ENCODE data around the gene TRIM16. TPM values are rescaled to one million over a fixed set of nuclear protein-coding genes. Genes with fewer than 3 reads are reported as not detected.
"Not testable (repeated sequence)": the region's sequence is repeated elsewhere in the genome, so short reads cannot be mapped to it uniquely, and the experiment has no call there.

Gene TRIM16
- total and polyA plus RNA-seq, 2 experiments from 2014 or later: 21.3 to 32.1 TPM

- H3K27ac ChIP-seq: peak overlapping the region; percentile 48
- 0 out of 2 replicates have a peak overlapping the region, but pooled peaks have one; percentile 18 for H3K9ac ChIP-seq
- H3F3A ChIP-seq (ENCODE audit: insufficient read depth); H3K9me3 ChIP-seq (ENCODE audit: low read depth); H3K27me3 ChIP-seq (replicated peaks; ENCODE audit: insufficient read depth); H3K4me3 ChIP-seq; H3K9me2 ChIP-seq (ENCODE audit: insufficient read depth); H4K20me1 ChIP-seq (ENCODE audit: insufficient read depth); H2AFZ ChIP-seq; H3K36me3 ChIP-seq (ENCODE audit: low read depth); DNase-seq; H3K79me2 ChIP-seq (ENCODE audit: insufficient read depth); in situ Hi-C loops (cut with MboI): not testable (repeated sequence)
- WGBS, 2 experiments (ENCODE audit: low coverage in 1 of 2, low lambda C conversion rate in 2 of 2, missing lambda C conversion rate in 2 of 2): 78 to 85% methylated on average over 2 to 4 of the region's 4 CpGs
- H3K4me2 ChIP-seq (ENCODE audit: unreplicated experiment): peak overlapping the region; percentile 48
- peaks cover 14% of the 10 kb centered on the region for H3K4me1 ChIP-seq (ENCODE audit: insufficient read depth)
Observed at GRCh38 chr17:15642014-15642413, 42.1 kb downstream of the TRIM16 start.

- in situ Hi-C loops (cut with MboI); H3K4me2 ChIP-seq (ENCODE audit: unreplicated experiment); H3K27me3 ChIP-seq (replicated peaks; ENCODE audit: insufficient read depth); H3K27ac ChIP-seq; H3K9me2 ChIP-seq (ENCODE audit: insufficient read depth); H3K4me3 ChIP-seq; DNase-seq; H3K4me1 ChIP-seq (ENCODE audit: insufficient read depth); H3K9ac ChIP-seq; H3K9me3 ChIP-seq (ENCODE audit: low read depth); H2AFZ ChIP-seq; H3K36me3 ChIP-seq (ENCODE audit: low read depth); H3F3A ChIP-seq (ENCODE audit: insufficient read depth); H3K79me2 ChIP-seq (ENCODE audit: insufficient read depth); H4K20me1 ChIP-seq (ENCODE audit: insufficient read depth): not testable (repeated sequence)
- 84 to 96% methylated on average over 2 of the region's 2 CpGs for WGBS, 2 experiments (ENCODE audit: low coverage in 1 of 2, low lambda C conversion rate in 2 of 2, missing lambda C conversion rate in 2 of 2)
Observed at GRCh38 chr17:15630930-15631453, 53.1 kb downstream of the TRIM16 start.

- H3K4me2 ChIP-seq (ENCODE audit: unreplicated experiment); DNase-seq; H3K9me3 ChIP-seq (ENCODE audit: low read depth); H3K9ac ChIP-seq; H3F3A ChIP-seq (ENCODE audit: insufficient read depth); H3K27me3 ChIP-seq (replicated peaks; ENCODE audit: insufficient read depth); H3K9me2 ChIP-seq (ENCODE audit: insufficient read depth); in situ Hi-C loops (cut with MboI); H3K4me3 ChIP-seq; H3K4me1 ChIP-seq (ENCODE audit: insufficient read depth); H3K27ac ChIP-seq; H3K79me2 ChIP-seq (ENCODE audit: insufficient read depth); H2AFZ ChIP-seq; H3K36me3 ChIP-seq (ENCODE audit: low read depth); H4K20me1 ChIP-seq (ENCODE audit: insufficient read depth): not testable (repeated sequence)
- WGBS, 2 experiments (ENCODE audit: low coverage in 1 of 2, low lambda C conversion rate in 2 of 2, missing lambda C conversion rate in 2 of 2): 90 to 95% methylated on average over 7 of the region's 7 CpGs
Observed at GRCh38 chr17:15629991-15630390, 54.1 kb downstream of the TRIM16 start.

GRCh38 chr17:15623661-15624209, 60.4 kb downstream of the TRIM16 start:
- WGBS, 2 experiments (ENCODE audit: low coverage in 1 of 2, low lambda C conversion rate in 2 of 2, missing lambda C conversion rate in 2 of 2): 34 to 46% methylated on average over 3 of the region's 3 CpGs
- H3F3A ChIP-seq (ENCODE audit: insufficient read depth); H3K4me2 ChIP-seq (ENCODE audit: unreplicated experiment); H3K9me2 ChIP-seq (ENCODE audit: insufficient read depth); DNase-seq; in situ Hi-C loops (cut with MboI); H3K4me3 ChIP-seq; H3K27me3 ChIP-seq (replicated peaks; ENCODE audit: insufficient read depth); H2AFZ ChIP-seq; H3K36me3 ChIP-seq (ENCODE audit: low read depth); H3K9ac ChIP-seq; H3K9me3 ChIP-seq (ENCODE audit: low read depth); H3K79me2 ChIP-seq (ENCODE audit: insufficient read depth); H4K20me1 ChIP-seq (ENCODE audit: insufficient read depth); H3K4me1 ChIP-seq (ENCODE audit: insufficient read depth); H3K27ac ChIP-seq: not testable (repeated sequence)

GRCh38 chr17:15623255-15623654, 60.9 kb downstream of the TRIM16 start:
- H3K4me3 ChIP-seq; H3K36me3 ChIP-seq (ENCODE audit: low read depth); H3F3A ChIP-seq (ENCODE audit: insufficient read depth); H3K79me2 ChIP-seq (ENCODE audit: insufficient read depth); H3K4me2 ChIP-seq (ENCODE audit: unreplicated experiment); H3K4me1 ChIP-seq (ENCODE audit: insufficient read depth); DNase-seq; H4K20me1 ChIP-seq (ENCODE audit: insufficient read depth); in situ Hi-C loops (cut with MboI); H3K27me3 ChIP-seq (replicated peaks; ENCODE audit: insufficient read depth); H3K9me2 ChIP-seq (ENCODE audit: insufficient read depth); H3K9me3 ChIP-seq (ENCODE audit: low read depth); H3K9ac ChIP-seq; H3K27ac ChIP-seq; H2AFZ ChIP-seq: not testable (repeated sequence)
- WGBS, 2 experiments (ENCODE audit: low coverage in 1 of 2, low lambda C conversion rate in 2 of 2, missing lambda C conversion rate in 2 of 2): 82 to 88% methylated on average over 3 of the region's 4 CpGs

GRCh38 chr17:15622124-15622523, 62.0 kb downstream of the TRIM16 start:
- H2AFZ ChIP-seq; H3K9me3 ChIP-seq (ENCODE audit: low read depth); H3K27me3 ChIP-seq (replicated peaks; ENCODE audit: insufficient read depth); H3K27ac ChIP-seq; H3K36me3 ChIP-seq (ENCODE audit: low read depth); H3K9ac ChIP-seq; in situ Hi-C loops (cut with MboI); H3F3A ChIP-seq (ENCODE audit: insufficient read depth); H3K9me2 ChIP-seq (ENCODE audit: insufficient read depth); H3K4me2 ChIP-seq (ENCODE audit: unreplicated experiment); H3K4me1 ChIP-seq (ENCODE audit: insufficient read depth); H4K20me1 ChIP-seq (ENCODE audit: insufficient read depth); H3K4me3 ChIP-seq; DNase-seq; H3K79me2 ChIP-seq (ENCODE audit: insufficient read depth): not testable (repeated sequence)
- WGBS, 2 experiments (ENCODE audit: low coverage in 1 of 2, low lambda C conversion rate in 2 of 2, missing lambda C conversion rate in 2 of 2): 77 to 80% methylated on average over 4 to 6 of the region's 8 CpGs

- H3K36me3 ChIP-seq (ENCODE audit: low read depth); H3K79me2 ChIP-seq (ENCODE audit: insufficient read depth); H3F3A ChIP-seq (ENCODE audit: insufficient read depth); H3K9me3 ChIP-seq (ENCODE audit: low read depth); H3K4me1 ChIP-seq (ENCODE audit: insufficient read depth); H3K4me2 ChIP-seq (ENCODE audit: unreplicated experiment); H3K9me2 ChIP-seq (ENCODE audit: insufficient read depth); H3K27ac ChIP-seq; H3K4me3 ChIP-seq; in situ Hi-C loops (cut with MboI); H3K27me3 ChIP-seq (replicated peaks; ENCODE audit: insufficient read depth); H3K9ac ChIP-seq; H4K20me1 ChIP-seq (ENCODE audit: insufficient read depth): not testable (repeated sequence)
- peak; percentile 4 for DNase-seq
- peak within 1 kb of the TSS; percentile 84 for H2AFZ ChIP-seq
- WGBS, 2 experiments (ENCODE audit: low coverage in 1 of 2, low lambda C conversion rate in 2 of 2, missing lambda C conversion rate in 2 of 2): 32 to 35% methylated on average over 11 of the region's 12 CpGs
Observed at GRCh38 chr17:15619331-15620058, 64.6 kb downstream of the TRIM16 start, which contains the start of gene FBXW10B. FBXW10B (minus strand) TSS chr17:15619704; CDS start chr17:15619512, 192 bp downstream.
